Stimulated activated CD8-positive, alpha-beta memory T cell treated with anti-CD3 and anti-CD28 coated beads, Interleukin-4, amount 100 ng/mL, for 1 hour (primary cell): ENCODE measurements around the gene PQBP1.
"Not testable (repeated sequence)": the region's sequence is repeated elsewhere in the genome, so short reads cannot be mapped to it uniquely, and the experiment has no call there.

ENCODE experiments used
- DNase-seq, 2 donors: peaks; one replicate each; pipeline ENCODE4 v3.0.0-alpha.2; 2020; ENCODE audit warnings: low read depth in 2 of 2, low spot score in 1 of 2

Gene PQBP1

GRCh38 chrX:48897625-48898306, at the start of gene PQBP1, which contains the start of gene TIMM17B:
Gene PQBP1, plus strand, starts transcription at chrX:48897930. Its CDS starts 580 bp downstream, at chrX:48898510.
Gene TIMM17B, minus strand, starts transcription at chrX:48897768. Its CDS starts 19 bp downstream, at chrX:48897749.
- peak; percentile 53 to 72 for DNase-seq

DNA sequence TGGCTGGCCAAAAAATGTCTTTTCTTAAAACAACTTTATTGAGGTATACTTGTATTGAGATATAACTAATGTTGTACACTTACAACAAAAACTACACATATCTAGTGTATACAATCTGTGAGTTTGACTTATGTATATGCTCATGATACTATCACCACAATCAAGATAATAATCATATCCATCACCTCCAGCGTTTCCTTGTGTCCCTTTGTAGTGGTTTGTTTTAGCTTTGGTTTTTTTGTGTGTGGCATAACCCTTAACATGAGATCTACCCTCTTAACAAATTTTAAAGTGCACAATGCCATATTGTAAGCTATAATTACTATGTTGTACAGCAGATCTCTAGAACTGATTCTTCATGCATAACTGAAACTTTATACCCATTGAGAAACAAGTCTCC, 48.9 kb upstream of the PQBP1 start:
- DNase-seq = no peak

GRCh38 chrX:48852857-48853256, 44.9 kb upstream of the PQBP1 start:
- DNase-seq = no peak

DNA sequence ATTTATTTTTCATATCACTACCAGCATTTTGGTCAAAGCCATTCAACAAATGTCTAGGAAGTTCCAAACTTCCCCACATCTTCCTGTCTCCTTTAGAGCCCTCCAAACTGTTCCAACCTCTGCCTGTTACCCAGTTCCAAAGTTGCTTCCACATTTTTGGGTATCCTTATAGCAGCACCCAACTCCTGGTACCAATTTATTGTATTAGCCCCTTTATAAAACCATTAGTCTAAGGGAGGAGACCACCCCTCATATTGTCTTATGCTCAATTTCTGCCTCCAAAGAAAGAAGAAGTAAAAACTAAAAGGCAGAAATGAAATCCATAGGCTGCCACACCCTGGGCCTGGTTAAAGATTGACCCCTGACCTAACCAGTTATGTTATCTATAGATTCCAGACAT, 44.2 kb upstream of the PQBP1 start:
- not testable (repeated sequence) for DNase-seq

DNA sequence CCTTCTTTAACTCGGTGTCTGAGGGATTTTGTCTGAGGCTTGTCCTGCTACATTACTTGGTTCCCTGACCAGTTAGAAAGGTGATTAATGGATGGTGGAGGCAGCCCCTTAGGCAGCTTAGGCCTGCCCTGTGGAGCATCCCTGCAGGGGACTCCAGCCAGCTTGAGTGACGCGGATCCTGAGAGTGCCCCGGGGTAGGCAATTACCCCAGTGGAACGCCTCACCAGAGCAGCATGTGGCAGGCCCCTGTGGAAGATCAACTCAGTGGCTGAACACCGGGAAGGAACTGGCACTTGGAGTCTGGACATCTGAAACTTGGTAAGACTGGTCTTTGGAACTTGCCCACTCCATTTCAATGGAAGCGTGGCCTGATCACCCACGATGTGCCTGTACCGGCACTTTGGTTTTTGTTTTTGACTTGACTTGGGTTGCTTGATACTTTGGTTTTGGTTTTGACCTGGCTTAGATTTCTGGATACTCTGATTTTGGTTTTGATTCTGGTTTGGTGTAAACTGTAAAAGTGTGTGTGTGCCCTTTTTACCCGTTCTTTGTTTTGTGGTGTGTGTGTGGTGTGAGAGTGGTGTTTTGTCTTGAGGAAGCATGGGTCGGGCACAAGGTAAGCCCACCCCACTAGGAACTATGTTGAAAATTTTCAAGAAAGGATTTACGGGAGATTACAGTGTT, 43.5 kb upstream of the PQBP1 start:
- not testable (repeated sequence) for DNase-seq

DNA sequence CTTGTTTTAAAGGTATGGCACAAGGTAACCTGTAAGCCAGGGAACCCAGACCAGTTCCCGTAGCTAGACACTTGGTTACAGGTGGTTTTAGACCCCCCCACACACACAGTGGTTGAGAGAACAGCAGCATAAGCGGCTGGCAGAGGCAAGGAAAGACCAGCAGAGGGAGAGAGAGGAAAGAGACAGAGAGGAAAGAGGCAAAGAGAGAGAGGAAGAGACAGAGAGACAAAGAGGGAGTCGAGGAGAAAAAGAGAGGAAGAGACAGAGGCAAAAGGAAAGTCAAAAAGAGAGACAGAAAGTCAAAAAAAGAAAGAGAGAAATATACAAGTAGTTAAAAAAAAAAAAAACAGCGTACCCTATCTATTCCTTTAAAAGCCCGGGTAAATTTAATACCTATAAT, 42.8 kb upstream of the PQBP1 start:
- DNase-seq = no peak

DNA sequence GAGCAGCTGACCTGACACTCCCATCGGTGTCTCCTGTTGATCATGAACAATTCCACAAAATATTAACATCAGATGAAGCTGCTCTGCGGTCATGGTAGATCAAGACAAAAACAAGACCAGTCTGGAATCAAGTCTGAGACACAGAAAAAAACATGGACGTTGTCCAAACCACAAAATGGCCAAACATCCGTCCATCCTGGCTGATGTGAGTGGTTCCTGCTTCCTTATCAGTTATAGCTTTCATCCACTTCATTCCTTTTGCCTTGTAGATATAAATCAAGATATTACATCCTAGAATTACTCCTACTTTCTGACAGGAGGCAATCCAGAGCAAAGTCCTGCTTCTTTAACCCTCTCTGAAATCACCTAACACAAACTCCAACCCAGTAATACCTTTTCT, 33.5 kb upstream of the PQBP1 start:
- DNase-seq = no peak

GRCh38 chrX:48872017-48872416, 25.7 kb upstream of the PQBP1 start:
- DNase-seq = not testable (repeated sequence)

- DNase-seq = not testable (repeated sequence)
Measured at GRCh38 chrX:48876944-48877343, 20.8 kb upstream of the PQBP1 start.

DNA sequence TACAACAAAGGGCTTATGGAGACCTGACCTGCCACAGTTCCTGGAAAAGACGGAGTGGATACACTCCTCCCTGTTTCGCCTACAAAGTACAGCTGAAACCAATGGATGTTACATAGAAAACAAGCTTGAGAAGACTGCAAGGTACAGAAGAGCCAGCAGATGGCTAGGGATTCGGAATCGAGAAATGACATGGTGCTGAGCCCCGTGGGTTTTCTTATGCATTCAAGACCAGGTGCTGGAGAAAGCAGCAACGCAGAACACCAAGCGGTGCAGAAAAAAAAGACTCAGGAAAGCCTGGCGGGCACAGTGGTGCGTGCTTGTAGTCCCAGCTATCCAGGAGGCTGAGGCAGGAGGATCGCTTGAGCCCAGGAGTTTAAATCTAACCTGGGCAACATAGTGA, 14.0 kb upstream of the PQBP1 start:
- DNase-seq = no peak

DNA sequence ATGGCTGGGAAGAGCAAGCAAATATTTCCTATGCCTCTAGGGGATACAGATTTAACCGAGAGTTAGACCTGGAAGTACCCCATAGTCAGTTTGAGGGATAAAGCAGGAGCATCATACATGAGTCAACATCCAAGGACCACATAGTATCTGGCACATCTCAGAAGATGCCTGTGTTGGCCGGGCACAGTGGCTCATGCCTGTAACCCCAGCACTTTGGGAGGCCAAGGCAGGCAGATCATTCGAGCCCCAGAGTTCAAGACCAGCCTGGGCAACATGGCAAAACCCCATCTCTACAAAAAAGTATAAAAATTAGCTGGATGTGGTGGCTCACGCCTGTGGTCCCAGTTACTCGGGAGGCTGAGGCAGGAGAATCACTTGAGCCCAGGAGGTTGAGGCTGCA, 11.1 kb upstream of the PQBP1 start:
- not testable (repeated sequence) for DNase-seq

GRCh38 chrX:48890296-48890925, 7.3 kb upstream of the PQBP1 start:
- DNase-seq = no peak

DNA sequence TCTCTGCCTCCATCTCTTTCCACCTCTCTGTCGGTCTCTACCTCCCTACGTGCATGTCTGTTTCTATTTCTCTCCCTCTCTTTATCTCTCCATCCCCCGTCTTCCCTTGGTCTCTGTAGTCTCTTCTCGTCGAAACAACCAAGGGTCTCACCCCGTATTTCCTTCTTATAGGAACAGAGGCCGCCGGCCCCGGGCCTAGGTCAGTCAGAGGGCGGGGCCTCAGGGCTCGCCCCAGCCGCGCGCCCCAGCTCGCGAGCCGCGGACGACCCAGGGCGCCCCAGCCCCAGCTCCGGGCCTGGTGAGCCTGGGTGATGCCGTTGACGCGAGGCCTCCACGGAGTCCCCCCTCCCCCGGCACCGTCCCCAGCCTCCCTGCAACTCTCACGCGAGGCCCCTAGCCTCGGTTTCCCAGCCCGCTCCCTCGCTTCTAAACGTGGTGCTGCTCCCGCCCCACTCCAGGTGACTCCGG, 6.8 kb upstream of the PQBP1 start:
- DNase-seq = no peak

GRCh38 chrX:48891402-48892288, 6.1 kb upstream of the PQBP1 start:
- peak; percentile 39 to 51 for DNase-seq

DNA sequence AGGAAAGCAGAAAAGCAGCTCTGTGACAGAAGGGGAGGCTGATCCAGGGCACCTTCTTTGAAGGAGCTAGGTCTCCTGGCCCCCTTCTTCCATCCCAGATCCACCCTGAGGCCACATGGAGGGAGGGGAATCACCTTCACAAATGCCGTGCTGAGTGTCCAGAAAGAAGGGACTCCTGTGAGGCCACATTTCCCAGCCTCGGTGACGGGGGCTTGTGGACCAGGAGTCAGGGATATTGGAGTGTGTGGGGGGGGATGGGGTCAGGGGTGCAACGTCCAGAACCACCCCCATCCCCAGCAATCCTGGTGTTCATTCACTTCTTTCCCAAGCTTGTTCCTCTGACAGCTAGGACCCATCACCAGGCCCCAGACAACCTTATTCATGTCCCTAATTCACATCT, 4.8 kb upstream of the PQBP1 start:
- no peak for DNase-seq

DNA sequence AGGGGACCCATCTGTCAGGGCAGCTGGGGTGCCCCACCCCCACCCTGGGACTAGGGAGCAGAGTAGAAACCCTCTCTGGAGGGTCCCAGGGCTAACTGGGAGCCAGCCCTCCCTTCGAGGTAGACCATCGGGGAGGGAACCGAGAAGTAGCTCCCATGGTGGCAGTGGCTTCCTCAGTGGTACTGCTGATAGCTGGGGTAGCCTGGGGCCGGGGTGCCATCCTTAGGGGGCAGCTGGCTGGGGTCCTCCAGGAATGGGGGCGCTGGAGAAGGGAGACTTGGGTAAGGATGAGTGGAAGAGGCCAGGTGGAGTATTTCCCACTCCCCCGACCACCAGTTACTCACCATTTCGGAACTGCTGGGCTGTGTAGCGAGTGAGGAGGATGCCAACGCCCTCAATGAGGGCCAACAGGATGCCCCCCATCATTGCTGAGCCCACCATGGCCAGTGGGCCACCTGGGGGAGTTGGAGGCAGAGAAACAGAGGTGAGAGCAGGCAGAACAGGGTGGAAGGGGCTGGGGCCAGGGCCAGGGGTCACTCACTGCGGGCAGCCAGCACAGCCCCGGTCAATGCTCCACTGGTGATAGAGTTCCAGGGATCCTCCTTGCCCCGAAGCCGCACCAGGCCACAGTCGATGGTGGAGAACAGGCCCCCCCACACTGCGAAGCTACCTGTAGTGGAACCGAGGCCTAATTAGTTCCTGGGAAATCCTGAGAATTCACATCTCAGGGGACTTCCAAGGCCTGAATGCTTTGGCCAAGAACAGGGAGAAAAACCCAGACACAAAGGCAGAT, 4.0 kb upstream of the PQBP1 start:
- no peak for DNase-seq

GRCh38 chrX:48894891-48895290, 2.8 kb upstream of the PQBP1 start:
- DNase-seq = no peak

- DNase-seq = no peak
Measured at GRCh38 chrX:48896611-48897011, 1.1 kb upstream of the PQBP1 start.

GRCh38 chrX:48897157-48897624, 539 bp upstream of the PQBP1 start:
- no peak for DNase-seq

DNA sequence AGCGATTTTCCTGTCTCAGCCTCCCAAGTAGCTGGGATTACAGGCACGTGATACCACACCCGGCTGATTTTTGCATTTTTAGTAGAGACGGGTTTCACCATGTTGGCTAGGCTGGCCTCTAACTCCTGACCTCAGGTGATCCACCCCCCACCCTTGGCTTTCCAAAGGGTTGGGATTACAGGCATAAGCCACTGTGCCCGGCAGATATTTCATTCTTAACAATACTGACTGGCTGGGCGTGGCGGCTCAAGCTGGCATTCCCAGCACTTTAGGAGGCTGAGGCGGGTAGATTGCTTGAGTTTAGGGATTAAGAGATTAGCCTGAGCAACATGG, 1.3 kb downstream of the PQBP1 start:
- no peak for DNase-seq
